Measurements from ENCODE around the gene TNKS1BP1.

TNKS1BP1 gene

GRCh38 chr11:57320067-57320718 lies 4.6 kb downstream of the TNKS1BP1 start:
- no peaks in the 10 kb centered on the region for H3K9me3 ChIP-seq (ENCODE audit: control insufficient read depth, low read length)
- peaks cover 63% of the 10 kb centered on the region for H3K4me1 ChIP-seq (ENCODE audit: control insufficient read depth, insufficient read depth, low read length, poor library complexity, severe bottlenecking)
- no peak overlapping the region for H3K4me3 ChIP-seq (ENCODE audit: extremely low read depth, insufficient read depth, low read length, poor library complexity, severe bottlenecking)
- no peak overlapping the region for H3K27ac ChIP-seq (ENCODE audit: low read depth, low read length, severe bottlenecking)
- peaks cover 61% of the 10 kb centered on the region for H3K36me3 ChIP-seq (ENCODE audit: control insufficient read depth, insufficient read depth, low read length)
- WGBS, 2 experiments (ENCODE audit: insufficient coverage in 2 of 2), result 98 to 99% methylated on average over 15 to 21 of the region's 22 CpGs

DNA sequence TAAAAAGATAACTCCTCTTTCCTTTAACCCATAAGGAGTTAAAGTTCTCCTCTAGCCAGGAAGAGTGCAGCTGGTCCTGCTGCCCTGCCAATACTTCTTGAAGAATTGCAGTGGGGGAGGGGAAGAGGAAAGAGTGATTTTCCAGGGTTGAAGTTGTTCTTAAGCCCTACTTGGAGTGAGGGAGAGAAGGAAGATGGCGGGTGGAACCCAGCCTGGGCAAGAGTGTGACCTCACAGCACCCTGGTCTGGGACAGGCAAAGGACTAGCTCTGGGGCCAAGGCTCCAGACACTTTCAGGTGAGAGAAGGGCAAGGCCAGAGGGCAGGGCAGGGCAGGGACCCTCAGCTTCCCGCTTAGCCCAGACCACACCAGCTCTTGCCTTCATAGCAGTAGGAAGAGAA lies 6.6 kb downstream of the TNKS1BP1 start:
- peaks cover 66% of the 10 kb centered on the region for H3K4me1 ChIP-seq (ENCODE audit: control insufficient read depth, insufficient read depth, low read length, poor library complexity, severe bottlenecking)
- 80 to 90% methylated on average over 1 of the region's 2 CpGs for WGBS, 2 experiments (ENCODE audit: insufficient coverage in 2 of 2)
- no peak overlapping the region for H3K4me3 ChIP-seq (ENCODE audit: extremely low read depth, insufficient read depth, low read length, poor library complexity, severe bottlenecking)
- peak overlapping the region; percentile 10 for H3K27ac ChIP-seq (ENCODE audit: low read depth, low read length, severe bottlenecking)
- H3K36me3 ChIP-seq (ENCODE audit: control insufficient read depth, insufficient read depth, low read length), result peaks cover 80% of the 10 kb centered on the region
- H3K9me3 ChIP-seq (ENCODE audit: control insufficient read depth, low read length), result no peaks in the 10 kb centered on the region

- Histone ChIP-seq H3K36me3 (ENCODE audit: control insufficient read depth, insufficient read depth, low read length) (peaks cover 90% of the 10 kb centered on the region), H3K27ac (ENCODE audit: low read depth, low read length, severe bottlenecking) (peak overlapping the region; percentile 5), H3K4me3 (ENCODE audit: extremely low read depth, insufficient read depth, low read length, poor library complexity, severe bottlenecking) (no peak overlapping the region), H3K9me3 (ENCODE audit: control insufficient read depth, low read length) (no peaks in the 10 kb centered on the region), H3K4me1 (ENCODE audit: control insufficient read depth, insufficient read depth, low read length, poor library complexity, severe bottlenecking) (peaks cover 54% of the 10 kb centered on the region)
- WGBS, 2 experiments (ENCODE audit: insufficient coverage in 2 of 2), result 58 to 62% methylated on average over 3 of the region's 3 CpGs
Observed at GRCh38 chr11:57316017-57316416, 8.7 kb downstream of the TNKS1BP1 start.

GRCh38 chr11:57315491-57315890 lies 9.3 kb downstream of the TNKS1BP1 start:
- H3K27ac ChIP-seq (ENCODE audit: low read depth, low read length, severe bottlenecking), result peak overlapping the region; percentile 6
- 27 to 40% methylated on average over 4 to 8 of the region's 8 CpGs for WGBS, 2 experiments (ENCODE audit: insufficient coverage in 2 of 2)
- no peak overlapping the region for H3K4me3 ChIP-seq (ENCODE audit: extremely low read depth, insufficient read depth, low read length, poor library complexity, severe bottlenecking)
- H3K9me3 ChIP-seq (ENCODE audit: control insufficient read depth, low read length), result no peaks in the 10 kb centered on the region
- H3K4me1 ChIP-seq (ENCODE audit: control insufficient read depth, insufficient read depth, low read length, poor library complexity, severe bottlenecking), result peaks cover 58% of the 10 kb centered on the region
- peaks cover 88% of the 10 kb centered on the region for H3K36me3 ChIP-seq (ENCODE audit: control insufficient read depth, insufficient read depth, low read length)

GRCh38 chr11:57314221-57314973 lies 10.4 kb downstream of the TNKS1BP1 start:
- Histone ChIP-seq H3K9me3 (ENCODE audit: control insufficient read depth, low read length) (no peaks in the 10 kb centered on the region), H3K27ac (ENCODE audit: low read depth, low read length, severe bottlenecking) (no peak overlapping the region), H3K4me3 (ENCODE audit: extremely low read depth, insufficient read depth, low read length, poor library complexity, severe bottlenecking) (no peak overlapping the region), H3K4me1 (ENCODE audit: control insufficient read depth, insufficient read depth, low read length, poor library complexity, severe bottlenecking) (peaks cover 66% of the 10 kb centered on the region), H3K36me3 (ENCODE audit: control insufficient read depth, insufficient read depth, low read length) (peaks cover 88% of the 10 kb centered on the region)
- WGBS, 2 experiments (ENCODE audit: insufficient coverage in 2 of 2), result 85 to 91% methylated on average over 13 to 15 of the region's 15 CpGs

- Histone ChIP-seq H3K9me3 (ENCODE audit: control insufficient read depth, low read length) (no peaks in the 10 kb centered on the region), H3K36me3 (ENCODE audit: control insufficient read depth, insufficient read depth, low read length) (peaks cover 88% of the 10 kb centered on the region), H3K27ac (ENCODE audit: low read depth, low read length, severe bottlenecking) (no peak overlapping the region), H3K4me3 (ENCODE audit: extremely low read depth, insufficient read depth, low read length, poor library complexity, severe bottlenecking) (no peak overlapping the region), H3K4me1 (ENCODE audit: control insufficient read depth, insufficient read depth, low read length, poor library complexity, severe bottlenecking) (peaks cover 69% of the 10 kb centered on the region)
- 50 to 68% methylated on average over 1 to 6 of the region's 8 CpGs for WGBS, 2 experiments (ENCODE audit: insufficient coverage in 2 of 2)
Observed at GRCh38 chr11:57313788-57314135, 11.0 kb downstream of the TNKS1BP1 start.

GRCh38 chr11:57313071-57313787 lies 11.5 kb downstream of the TNKS1BP1 start:
- 89 to 90% methylated on average over 13 to 19 of the region's 26 CpGs for WGBS, 2 experiments (ENCODE audit: insufficient coverage in 2 of 2)
- peaks cover 88% of the 10 kb centered on the region for H3K36me3 ChIP-seq (ENCODE audit: control insufficient read depth, insufficient read depth, low read length)
- no peak overlapping the region for H3K4me3 ChIP-seq (ENCODE audit: extremely low read depth, insufficient read depth, low read length, poor library complexity, severe bottlenecking)
- peaks cover 64% of the 10 kb centered on the region for H3K4me1 ChIP-seq (ENCODE audit: control insufficient read depth, insufficient read depth, low read length, poor library complexity, severe bottlenecking)
- no peaks in the 10 kb centered on the region for H3K9me3 ChIP-seq (ENCODE audit: control insufficient read depth, low read length)
- no peak overlapping the region for H3K27ac ChIP-seq (ENCODE audit: low read depth, low read length, severe bottlenecking)

DNA sequence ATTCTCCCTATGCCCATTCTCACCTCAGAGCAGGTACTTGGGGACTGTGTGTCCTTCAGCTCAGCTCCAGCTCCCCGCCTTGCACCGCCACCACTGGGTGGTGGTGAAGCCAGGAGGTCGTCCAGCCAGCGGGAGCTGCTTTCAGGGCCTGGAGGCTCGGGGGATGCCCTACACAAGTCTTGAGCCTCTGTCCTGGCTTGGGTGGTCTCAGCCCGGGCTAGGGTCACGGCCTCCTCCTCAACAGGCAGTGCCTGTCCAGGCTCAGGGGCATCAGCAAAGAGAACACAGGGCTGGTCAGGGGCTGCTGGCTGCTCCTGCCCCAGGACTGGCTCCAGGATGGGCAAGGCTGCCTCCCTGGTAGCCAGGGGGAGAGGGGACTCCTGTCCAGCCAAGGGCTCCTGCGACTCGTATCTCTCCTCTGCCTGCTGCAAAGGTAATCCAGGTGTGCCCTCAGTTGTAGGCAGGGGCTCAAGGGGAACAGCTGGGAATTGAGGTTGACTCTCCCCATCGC lies 12.2 kb downstream of the TNKS1BP1 start:
- Histone ChIP-seq H3K27ac (ENCODE audit: low read depth, low read length, severe bottlenecking) (peak overlapping the region; percentile 10), H3K9me3 (ENCODE audit: control insufficient read depth, low read length) (no peaks in the 10 kb centered on the region), H3K36me3 (ENCODE audit: control insufficient read depth, insufficient read depth, low read length) (peaks cover 88% of the 10 kb centered on the region), H3K4me1 (ENCODE audit: control insufficient read depth, insufficient read depth, low read length, poor library complexity, severe bottlenecking) (peaks cover 61% of the 10 kb centered on the region), H3K4me3 (ENCODE audit: extremely low read depth, insufficient read depth, low read length, poor library complexity, severe bottlenecking) (no peak overlapping the region)
- 98% methylated on average over 8 to 9 of the region's 10 CpGs for WGBS, 2 experiments (ENCODE audit: insufficient coverage in 2 of 2)

- WGBS, 2 experiments (ENCODE audit: insufficient coverage in 2 of 2), result 7 to 10% methylated on average over 15 to 21 of the region's 31 CpGs
- H3K36me3 ChIP-seq (ENCODE audit: control insufficient read depth, insufficient read depth, low read length), result peaks cover 83% of the 10 kb centered on the region
- H3K4me1 ChIP-seq (ENCODE audit: control insufficient read depth, insufficient read depth, low read length, poor library complexity, severe bottlenecking), result peaks cover 60% of the 10 kb centered on the region
- H3K27ac ChIP-seq (ENCODE audit: low read depth, low read length, severe bottlenecking), result peak overlapping the region; percentile 86
- H3K9me3 ChIP-seq (ENCODE audit: control insufficient read depth, low read length), result no peaks in the 10 kb centered on the region
- peak overlapping the region; percentile 41 for H3K4me3 ChIP-seq (ENCODE audit: extremely low read depth, insufficient read depth, low read length, poor library complexity, severe bottlenecking)
Observed at GRCh38 chr11:57311109-57311936, 13.4 kb downstream of the TNKS1BP1 start.

DNA sequence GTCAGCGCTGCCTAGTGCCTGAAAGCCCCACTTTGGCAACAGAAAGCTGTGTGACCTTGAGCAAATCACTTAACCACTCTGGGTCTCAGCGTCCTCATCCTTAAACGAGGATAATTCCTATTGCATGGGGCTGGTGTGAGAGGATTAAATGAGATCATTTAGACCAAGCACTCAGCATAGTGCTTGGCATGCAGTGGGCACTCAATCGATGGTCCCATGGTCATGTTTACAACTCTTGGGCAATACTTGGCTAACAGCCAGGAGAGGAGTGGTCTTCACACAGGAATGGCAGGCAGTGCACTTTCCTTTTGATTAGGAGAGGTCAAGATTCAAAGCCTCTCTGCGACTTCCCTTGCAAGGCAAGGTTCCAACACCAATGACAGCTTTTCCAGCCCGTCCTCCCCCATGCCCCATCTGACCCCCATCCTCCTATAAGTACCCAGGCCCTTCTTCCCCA lies 14.1 kb downstream of the TNKS1BP1 start:
- Histone ChIP-seq H3K27ac (ENCODE audit: low read depth, low read length, severe bottlenecking) (peak overlapping the region; percentile 86), H3K9me3 (ENCODE audit: control insufficient read depth, low read length) (no peaks in the 10 kb centered on the region), H3K36me3 (ENCODE audit: control insufficient read depth, insufficient read depth, low read length) (peaks cover 80% of the 10 kb centered on the region), H3K4me3 (ENCODE audit: extremely low read depth, insufficient read depth, low read length, poor library complexity, severe bottlenecking) (peak overlapping the region; percentile 41), H3K4me1 (ENCODE audit: control insufficient read depth, insufficient read depth, low read length, poor library complexity, severe bottlenecking) (peaks cover 53% of the 10 kb centered on the region)
- WGBS, 2 experiments (ENCODE audit: insufficient coverage in 2 of 2), result 90 to 94% methylated on average over 5 to 6 of the region's 6 CpGs

All from mesodermal cell (in vitro differentiated cells).